ENCODE data around the gene BCL2L15.

BCL2L15 gene

DNA sequence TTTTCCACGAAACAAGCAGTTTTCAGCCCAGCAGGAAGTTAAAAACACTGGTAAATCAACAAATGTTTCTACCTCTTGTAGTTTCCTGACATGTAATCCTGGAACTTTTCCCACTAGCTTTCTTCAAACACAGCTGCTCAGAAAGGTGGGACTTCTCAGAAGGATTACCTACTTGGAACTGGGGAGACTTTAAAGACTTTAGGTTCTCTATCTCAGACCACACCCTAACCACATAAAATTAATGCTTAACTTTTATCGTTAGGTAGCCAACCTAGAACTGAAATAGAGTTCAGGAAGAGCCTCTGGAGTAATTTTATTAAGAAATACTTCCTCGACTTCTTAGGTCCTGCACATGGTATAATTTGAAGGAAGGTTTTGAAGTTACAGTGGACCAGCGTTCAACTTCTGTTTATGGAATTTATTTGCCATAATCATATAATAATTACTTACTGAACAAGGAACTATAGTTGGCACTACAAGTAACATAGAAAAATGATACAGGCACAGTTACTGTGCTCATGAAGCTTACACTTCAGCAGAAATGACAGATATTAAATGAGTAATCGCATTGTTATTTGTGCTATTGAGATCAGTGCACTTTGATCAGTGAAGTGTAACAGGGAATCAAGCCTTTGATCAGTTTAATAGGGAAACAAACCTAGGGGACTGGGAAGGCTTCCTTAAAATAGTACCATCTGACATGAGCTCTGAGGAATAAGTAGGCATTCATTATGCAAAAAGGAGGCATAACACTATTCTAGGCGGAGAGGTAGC, at the start of gene BCL2L15:
TSS of gene BCL2L15 (minus strand) at position 180 of the 774 bp plus-strand sequence. CDS start 206 bp downstream, outside the sequence.
- H3K9me3 ChIP-seq (ENCODE audit: severe bottlenecking): no peaks in the 10 kb centered on the region
- DNase-seq: no peak
- TF ChIP-seq, protein P1, sequence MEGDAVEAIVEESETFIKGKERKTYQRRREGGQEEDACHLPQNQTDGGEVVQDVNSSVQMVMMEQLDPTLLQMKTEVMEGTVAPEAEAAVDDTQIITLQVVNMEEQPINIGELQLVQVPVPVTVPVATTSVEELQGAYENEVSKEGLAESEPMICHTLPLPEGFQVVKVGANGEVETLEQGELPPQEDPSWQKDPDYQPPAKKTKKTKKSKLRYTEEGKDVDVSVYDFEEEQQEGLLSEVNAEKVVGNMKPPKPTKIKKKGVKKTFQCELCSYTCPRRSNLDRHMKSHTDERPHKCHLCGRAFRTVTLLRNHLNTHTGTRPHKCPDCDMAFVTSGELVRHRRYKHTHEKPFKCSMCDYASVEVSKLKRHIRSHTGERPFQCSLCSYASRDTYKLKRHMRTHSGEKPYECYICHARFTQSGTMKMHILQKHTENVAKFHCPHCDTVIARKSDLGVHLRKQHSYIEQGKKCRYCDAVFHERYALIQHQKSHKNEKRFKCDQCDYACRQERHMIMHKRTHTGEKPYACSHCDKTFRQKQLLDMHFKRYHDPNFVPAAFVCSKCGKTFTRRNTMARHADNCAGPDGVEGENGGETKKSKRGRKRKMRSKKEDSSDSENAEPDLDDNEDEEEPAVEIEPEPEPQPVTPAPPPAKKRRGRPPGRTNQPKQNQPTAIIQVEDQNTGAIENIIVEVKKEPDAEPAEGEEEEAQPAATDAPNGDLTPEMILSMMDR (IDR thresholded peaks at IDR 0.05; ENCODE audit: low read depth, low read length): no peak
- no peak within 1 kb of the TSS for H3K27ac ChIP-seq
- H3K36me3 ChIP-seq: no peaks in the 10 kb centered on the region
- H3K4me3 ChIP-seq (ENCODE audit: low read depth, low read length): no peak within 1 kb of the TSS
- no peaks in the 10 kb centered on the region for H3K27me3 ChIP-seq (ENCODE audit: insufficient read depth, low read depth, severe bottlenecking)

DNA sequence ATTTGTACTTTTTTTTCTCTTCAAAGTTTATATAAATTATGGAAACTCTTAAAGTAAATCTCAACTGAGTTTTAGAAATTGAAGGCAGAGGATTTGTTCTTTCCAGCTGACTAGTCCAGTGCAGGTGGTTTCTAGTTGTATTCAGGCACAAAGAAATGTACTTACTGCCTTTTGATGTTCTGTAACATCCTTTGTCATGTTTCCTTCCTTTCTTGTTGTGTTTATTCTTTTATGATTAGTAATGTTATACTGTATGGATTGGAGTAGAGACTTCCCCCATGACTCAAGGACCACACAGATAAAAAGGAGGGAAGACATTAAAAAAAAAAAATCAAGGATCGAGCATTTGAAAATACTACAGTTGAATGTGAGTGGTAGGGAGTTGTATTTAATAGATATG, 49.8 kb upstream of the BCL2L15 start:
- Histone ChIP-seq H3K27ac (no peak overlapping the region), H3K27me3 (ENCODE audit: insufficient read depth, low read depth, severe bottlenecking) (no peaks in the 10 kb centered on the region), H3K9me3 (ENCODE audit: severe bottlenecking) (no peaks in the 10 kb centered on the region), H3K4me3 (ENCODE audit: low read depth, low read length) (no peak overlapping the region), H3K36me3 (peaks cover 24% of the 10 kb centered on the region)
- TF ChIP-seq, protein P1 (IDR thresholded peaks at IDR 0.05; ENCODE audit: low read depth, low read length): no peak
- DNase-seq: no peak

DNA sequence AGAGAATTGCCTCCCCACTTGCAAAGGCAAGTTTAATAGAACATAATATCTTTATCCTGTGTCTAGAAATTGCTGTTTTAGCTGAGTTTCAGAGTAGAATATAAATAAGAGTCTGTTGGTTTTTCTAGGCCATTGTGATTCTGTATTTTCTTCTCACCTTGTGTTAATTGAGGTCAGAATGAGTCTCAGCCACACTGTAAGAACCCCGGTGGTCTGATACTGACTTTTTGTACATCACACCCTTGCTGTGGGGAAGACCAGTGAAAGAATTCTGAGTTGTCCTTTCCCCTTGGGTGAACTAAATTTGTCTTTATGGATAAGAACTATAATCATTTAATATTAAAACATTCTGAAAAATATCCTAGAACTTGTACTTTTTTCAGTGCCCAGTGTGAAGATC, 48.6 kb upstream of the BCL2L15 start:
- DNase-seq: no peak
- TF ChIP-seq, protein P1 (IDR thresholded peaks at IDR 0.05; ENCODE audit: low read depth, low read length): no peak
- Histone ChIP-seq H3K9me3 (ENCODE audit: severe bottlenecking) (no peaks in the 10 kb centered on the region), H3K27ac (no peak overlapping the region), H3K27me3 (ENCODE audit: insufficient read depth, low read depth, severe bottlenecking) (no peaks in the 10 kb centered on the region), H3K4me3 (ENCODE audit: low read depth, low read length) (no peak overlapping the region), H3K36me3 (peaks cover 12% of the 10 kb centered on the region)

DNA sequence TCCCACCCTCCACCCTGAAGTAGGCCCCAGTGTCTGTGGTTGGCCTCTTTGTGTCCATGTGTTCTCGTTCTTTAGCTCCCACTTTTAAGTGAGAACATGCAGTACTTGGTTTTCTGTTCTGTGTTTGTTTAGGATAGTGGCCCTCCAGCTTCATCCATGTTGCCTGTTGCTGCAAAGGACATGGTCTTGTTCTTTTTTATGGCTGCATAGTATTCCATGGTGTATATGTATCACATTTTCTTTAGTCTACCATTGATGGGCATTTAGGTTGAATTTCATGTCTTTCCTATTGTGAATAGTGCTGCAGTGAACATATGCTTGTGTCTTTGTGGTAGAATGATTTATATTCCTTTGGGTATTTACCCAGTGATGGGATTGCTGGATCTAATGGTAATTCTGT, 47.8 kb upstream of the BCL2L15 start:
- Histone ChIP-seq H3K36me3 (peaks cover 4% of the 10 kb centered on the region; the same call in 1 of the 2 replicates), H3K9me3 (ENCODE audit: severe bottlenecking) (no peaks in the 10 kb centered on the region), H3K27me3 (ENCODE audit: insufficient read depth, low read depth, severe bottlenecking) (no peaks in the 10 kb centered on the region), H3K4me3 (ENCODE audit: low read depth, low read length) (no peak overlapping the region), H3K27ac (no peak overlapping the region)
- TF ChIP-seq, protein P1 (IDR thresholded peaks at IDR 0.05; ENCODE audit: low read depth, low read length): no peak
- no peak for DNase-seq

DNA sequence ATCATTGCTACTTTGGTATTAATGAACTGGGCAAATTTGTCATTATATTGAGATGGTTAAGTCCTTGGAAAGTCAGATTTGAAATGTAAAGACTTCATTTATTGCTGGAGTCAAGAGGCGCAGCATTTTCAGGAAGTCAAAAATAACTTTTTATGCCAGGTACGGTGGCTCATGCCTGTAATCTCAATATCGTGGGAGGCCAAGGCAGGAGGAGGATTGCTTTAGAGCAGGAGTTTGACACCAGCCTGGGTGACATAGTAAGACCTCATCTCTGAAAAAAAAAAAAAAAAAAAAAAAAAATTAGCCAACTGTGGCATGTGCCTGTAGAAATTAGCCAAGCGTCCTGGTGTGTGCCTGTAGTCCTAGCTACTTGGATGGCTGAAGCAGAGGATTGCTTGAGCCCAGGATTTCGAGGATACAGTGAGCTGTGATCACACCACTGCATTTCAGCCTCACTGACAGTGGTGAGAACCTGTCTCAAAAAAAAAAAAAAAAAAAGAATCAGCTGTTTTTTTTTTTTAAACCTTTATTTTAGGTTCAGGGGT, 47.2 kb upstream of the BCL2L15 start:
- Histone ChIP-seq H3K9me3 (ENCODE audit: severe bottlenecking) (no peaks in the 10 kb centered on the region), H3K4me3 (ENCODE audit: low read depth, low read length) (no peak overlapping the region), H3K27me3 (ENCODE audit: insufficient read depth, low read depth, severe bottlenecking) (no peaks in the 10 kb centered on the region), H3K27ac (no peak overlapping the region), H3K36me3 (peaks cover 4% of the 10 kb centered on the region; the same call in 1 of the 2 replicates)
- TF ChIP-seq, protein P1 (IDR thresholded peaks at IDR 0.05; ENCODE audit: low read depth, low read length): no peak
- no peak for DNase-seq

Measured in WERI-Rb-1 (cell line).